Nephron (organoid): Measurements from ENCODE around the gene AP2A1.

ENCODE experiments used
- H3K27ac Mint-ChIP-seq, 3 experiments: 2 replicates each; pipeline ENCODE4 v1.8.0; 2020; ENCODE audit warnings: mixed read lengths in 3 of 3, mild to moderate bottlenecking in 2 of 3, moderate library complexity in 1 of 3
- H3K27me3 Mint-ChIP-seq: 2 replicates; pipeline ENCODE4 v1.8.0; 2021; ENCODE audit warnings: low read depth, mild to moderate bottlenecking, moderate library complexity, mixed read lengths
- H3K36me3 Mint-ChIP-seq: 2 replicates; pipeline ENCODE4 v1.8.0; 2020; ENCODE audit warnings: low read depth, mixed read lengths
- H3K4me1 Mint-ChIP-seq: 2 replicates; pipeline ENCODE4 v1.8.0; 2020; ENCODE audit warnings: mixed read lengths
- H3K4me3 Mint-ChIP-seq, 3 experiments: 2 replicates each; pipeline ENCODE4 v1.8.0; 2020; ENCODE audit warnings: mild to moderate bottlenecking in 3 of 3, mixed read lengths in 3 of 3, moderate library complexity in 2 of 3
- H3K9me3 Mint-ChIP-seq: 2 replicates; pipeline ENCODE4 v1.8.0; 2020; ENCODE audit warnings: mixed read lengths
- CTCF ChIP-seq, 3 experiments: fragments of 200-600 bp; sonication (generic); IDR thresholded peaks; one replicate each; pipeline ENCODE4 v1.5.0; 2021; ENCODE audit warnings: antibody characterized with exemption in 3 of 3; ENCODE audit not compliant: unreplicated experiment in 3 of 3

AP2A1 gene

GRCh38 chr19:49811328-49811727, 44.5 kb downstream of the AP2A1 start:
- Mint-ChIP-seq H3K9me3 (no peaks in the 10 kb centered on the region), H3K36me3 (peaks cover 3% of the 10 kb centered on the region), H3K4me1 (peaks cover 36% of the 10 kb centered on the region), H3K4me3 (peak overlapping the region; percentile 57 to 97 (median 93)), H3K27ac (no peak overlapping the region), H3K27me3 (peaks cover 5% of the 10 kb centered on the region)
- TF ChIP-seq CTCF (IDR thresholded peaks at IDR 0.05; ENCODE audit: unreplicated experiment in 3 of 3), result no peak

GRCh38 chr19:49812452-49812996, 45.7 kb downstream of the AP2A1 start:
- Mint-ChIP-seq H3K9me3 (no peaks in the 10 kb centered on the region), H3K4me1 (peaks cover 40% of the 10 kb centered on the region), H3K36me3 (no peaks in the 10 kb centered on the region), H3K27ac (peak overlapping the region; percentile 98 to 99 (median 99)), H3K27me3 (peaks cover 5% of the 10 kb centered on the region), H3K4me3 (peak overlapping the region; percentile 91 to 97 (median 93))
- no peak for TF ChIP-seq CTCF (IDR thresholded peaks at IDR 0.05; ENCODE audit: unreplicated experiment in 3 of 3)

- H3K9me3 Mint-ChIP-seq, result no peaks in the 10 kb centered on the region
- peaks cover 37% of the 10 kb centered on the region for H3K4me1 Mint-ChIP-seq
- peak; percentile 40 to 52 (median 41) for TF ChIP-seq CTCF (IDR thresholded peaks at IDR 0.05; ENCODE audit: unreplicated experiment in 3 of 3)
These were observed 46.4 kb downstream of the AP2A1 start, which contains the start of gene FUZ for GRCh38 chr19:49812997-49813861. FUZ (minus strand) TSS chr19:49813292; CDS start chr19:49813106, 186 bp downstream.

GRCh38 chr19:49814010-49814409, 47.2 kb downstream of the AP2A1 start:
- Mint-ChIP-seq H3K27me3 (peaks cover 5% of the 10 kb centered on the region), H3K9me3 (no peaks in the 10 kb centered on the region), H3K27ac (peak overlapping the region; percentile 42 to 99 (median 98)), H3K4me1 (peaks cover 33% of the 10 kb centered on the region), H3K4me3 (peak overlapping the region; percentile 71 to 97 (median 93)), H3K36me3 (no peaks in the 10 kb centered on the region)
- TF ChIP-seq CTCF (IDR thresholded peaks at IDR 0.05; ENCODE audit: unreplicated experiment in 3 of 3), result no peak

More at GRCh38 chr19:49812997-49813861, 46.4 kb downstream of the AP2A1 start, which contains the start of gene FUZ:
- Mint-ChIP-seq H3K27me3 (peaks cover 5% of the 10 kb centered on the region), H3K4me3 (peak within 1 kb of the TSS; percentile 91 to 97 (median 93)), H3K27ac (peak within 1 kb of the TSS; percentile 98 to 99 (median 99)), H3K36me3 (no peaks in the 10 kb centered on the region)

GRCh38 chr19:49816590-49816989, 49.8 kb downstream of the AP2A1 start:
- no peak for TF ChIP-seq CTCF (IDR thresholded peaks at IDR 0.05; ENCODE audit: unreplicated experiment in 3 of 3)
- H3K4me1 Mint-ChIP-seq, result peaks cover 31% of the 10 kb centered on the region
- peaks cover 8% of the 10 kb centered on the region for H3K36me3 Mint-ChIP-seq
- peak overlapping the region; percentile 43 to 100 (median 73) for H3K4me3 Mint-ChIP-seq
- H3K27ac Mint-ChIP-seq, result peak overlapping the region; percentile 99 to 100 (median 99)
- peaks cover 5% of the 10 kb centered on the region for H3K27me3 Mint-ChIP-seq
- no peaks in the 10 kb centered on the region for H3K9me3 Mint-ChIP-seq
